NCI-H2081 (cell line): Measurements from ENCODE around the gene AVEN.

Experiments
- DNase-seq, 2 experiments: peaks; one replicate each; lab custom pipeline; 2025; lab: John Stamatoyannopoulos, UW

AVEN gene

GRCh38 chr15:33985287-33985686, 53.7 kb downstream of the AVEN start:
- no peak for DNase-seq

GRCh38 chr15:33982516-33982915, 56.5 kb downstream of the AVEN start:
- no peak for DNase-seq

- no peak for DNase-seq
Observed at GRCh38 chr15:33980159-33980558, 58.8 kb downstream of the AVEN start.

- DNase-seq: no peak
Observed at GRCh38 chr15:33975022-33975565, 63.9 kb downstream of the AVEN start.

- no peak for DNase-seq
Observed at GRCh38 chr15:33971811-33972210, 67.2 kb downstream of the AVEN start.

- DNase-seq: no peak
Observed at GRCh38 chr15:33968821-33969220, 70.2 kb downstream of the AVEN start.

GRCh38 chr15:33968224-33968623, 70.8 kb downstream of the AVEN start, which contains the start of gene CHRM5:
Gene CHRM5, plus strand, starts transcription at chr15:33968497. Its CDS starts 94,221 bp downstream, at chr15:34062718.
- peak; percentile 46 to 69 for DNase-seq

GRCh38 chr15:33964665-33965040, 74.4 kb downstream of the AVEN start:
- DNase-seq: no peak

- DNase-seq: peak; percentile 12 to 46
Observed at GRCh38 chr15:33963831-33964664, 75.0 kb downstream of the AVEN start.

GRCh38 chr15:33960549-33960935, 78.5 kb downstream of the AVEN start:
- DNase-seq: no peak

GRCh38 chr15:33959844-33960548, 79.0 kb downstream of the AVEN start:
- no peak for DNase-seq

- DNase-seq: no peak
Observed at GRCh38 chr15:33956397-33956796, 82.6 kb downstream of the AVEN start.

GRCh38 chr15:33955945-33956344, 83.1 kb downstream of the AVEN start:
- DNase-seq: peak; percentile 37 to 71

GRCh38 chr15:33946152-33946551, 92.9 kb downstream of the AVEN start:
- no peak for DNase-seq

- peak; percentile 3 to 28 for DNase-seq
Observed at GRCh38 chr15:33941279-33942063, 97.5 kb downstream of the AVEN start.

GRCh38 chr15:33934921-33935320, 104.1 kb downstream of the AVEN start:
- DNase-seq: no peak

GRCh38 chr15:33934396-33934795, 104.6 kb downstream of the AVEN start:
- DNase-seq: no peak

GRCh38 chr15:33932734-33933133, 106.3 kb downstream of the AVEN start:
- no peak for DNase-seq

GRCh38 chr15:33926260-33926659, 112.7 kb downstream of the AVEN start:
- no peak for DNase-seq

- no peak for DNase-seq
Observed at GRCh38 chr15:33923446-33923845, 115.6 kb downstream of the AVEN start.

- DNase-seq: peak in 1 of 2 experiments; percentile 1
Observed at GRCh38 chr15:33915571-33916407, 123.2 kb downstream of the AVEN start.
